Endothelial cell (in vitro differentiated cells): Measurements from ENCODE around the gene CUEDC1. TPM values are rescaled to one million over a fixed set of nuclear protein-coding genes. Genes with fewer than 3 reads are reported as not detected.

Source experiments
- DNase-seq: peaks from one replicate; pipeline ENCODE4 v3.0.0; 2021; ENCODE audit warnings: low spot score
- H3K27ac Mint-ChIP-seq: one replicate; pipeline ENCODE4 v1.8.0; 2021; ENCODE audit warnings: mixed read lengths, inconsistent platforms; ENCODE audit not compliant: unreplicated experiment
- H3K27me3 Mint-ChIP-seq: one replicate; pipeline ENCODE4 v1.8.0; 2021; ENCODE audit warnings: mild to moderate bottlenecking, moderate library complexity, mixed read lengths, inconsistent platforms; ENCODE audit not compliant: unreplicated experiment
- H3K36me3 Mint-ChIP-seq: one replicate; pipeline ENCODE4 v1.8.0; 2021; ENCODE audit warnings: mild to moderate bottlenecking, low read depth, mixed read lengths, inconsistent platforms; ENCODE audit not compliant: unreplicated experiment
- H3K4me1 Mint-ChIP-seq: one replicate; pipeline ENCODE4 v1.8.0; 2021; ENCODE audit warnings: mild to moderate bottlenecking, mixed read lengths, inconsistent platforms; ENCODE audit not compliant: unreplicated experiment
- H3K4me3 Mint-ChIP-seq: one replicate; pipeline ENCODE4 v1.8.0; 2021; ENCODE audit warnings: mild to moderate bottlenecking, mixed read lengths, inconsistent platforms; ENCODE audit not compliant: unreplicated experiment
- H3K9me3 Mint-ChIP-seq: one replicate; pipeline ENCODE4 v1.8.0; 2021; ENCODE audit warnings: mixed read lengths, inconsistent platforms; ENCODE audit not compliant: unreplicated experiment
- CTCF ChIP-seq: fragments of 200-600 bp; sonication (generic); IDR thresholded peaks from one replicate; pipeline ENCODE4 v1.5.0; 2021; ENCODE audit warnings: antibody characterized with exemption; ENCODE audit not compliant: unreplicated experiment
- total RNA-seq: library from RNA; stranded (reverse); fragmentation: NEBNext Ultra II Directional; extraction: Animal tissue kit (Norgen Biotek cat#: 25700); gene quantifications from one replicate; pipeline ENCODE4 v1.2.1, GENCODE V29; 2021; ENCODE audit not compliant: unreplicated experiment

Gene CUEDC1
- total RNA-seq, 1 donor from 2014 or later = 13.3 TPM

GRCh38 chr17:57867126-57867525 is 88.1 kb downstream of the CUEDC1 start:
- Mint-ChIP-seq H3K36me3 (peaks cover 15% of the 10 kb centered on the region), H3K27me3 (peaks cover 23% of the 10 kb centered on the region), H3K9me3 (no peaks in the 10 kb centered on the region), H3K4me3 (no peak overlapping the region), H3K27ac (no peak overlapping the region), H3K4me1 (peaks cover 33% of the 10 kb centered on the region)
- no peak for TF ChIP-seq CTCF
- DNase-seq = no peak

GRCh38 chr17:57866723-57867122 is 88.5 kb downstream of the CUEDC1 start:
- Mint-ChIP-seq H3K27ac (no peak overlapping the region), H3K4me1 (peaks cover 30% of the 10 kb centered on the region), H3K9me3 (no peaks in the 10 kb centered on the region), H3K36me3 (peaks cover 15% of the 10 kb centered on the region), H3K27me3 (peaks cover 23% of the 10 kb centered on the region), H3K4me3 (no peak overlapping the region)
- no peak for TF ChIP-seq CTCF
- DNase-seq = no peak

- no peak for TF ChIP-seq CTCF
- H3K9me3 Mint-ChIP-seq = no peaks in the 10 kb centered on the region
- peaks cover 30% of the 10 kb centered on the region for H3K4me1 Mint-ChIP-seq
- peaks cover 23% of the 10 kb centered on the region for H3K27me3 Mint-ChIP-seq
- no peak overlapping the region for H3K27ac Mint-ChIP-seq
- no peak overlapping the region for H3K4me3 Mint-ChIP-seq
- no peak for DNase-seq
- peaks cover 15% of the 10 kb centered on the region for H3K36me3 Mint-ChIP-seq
Measured at GRCh38 chr17:57866319-57866718, 88.9 kb downstream of the CUEDC1 start.

- no peaks in the 10 kb centered on the region for H3K9me3 Mint-ChIP-seq
- TF ChIP-seq CTCF = no peak
- peak overlapping the region; percentile 49 for H3K4me3 Mint-ChIP-seq
- no peak for DNase-seq
- no peak overlapping the region for H3K27ac Mint-ChIP-seq
- H3K4me1 Mint-ChIP-seq = peaks cover 31% of the 10 kb centered on the region
- peaks cover 19% of the 10 kb centered on the region for H3K27me3 Mint-ChIP-seq
- H3K36me3 Mint-ChIP-seq = peaks cover 8% of the 10 kb centered on the region
Measured at GRCh38 chr17:57864273-57864672, 90.9 kb downstream of the CUEDC1 start.

- H3K27ac Mint-ChIP-seq = no peak overlapping the region
- no peak for TF ChIP-seq CTCF
- H3K9me3 Mint-ChIP-seq = no peaks in the 10 kb centered on the region
- H3K4me3 Mint-ChIP-seq = no peak overlapping the region
- no peak for DNase-seq
- peaks cover 8% of the 10 kb centered on the region for H3K36me3 Mint-ChIP-seq
- H3K4me1 Mint-ChIP-seq = peaks cover 22% of the 10 kb centered on the region
- peaks cover 19% of the 10 kb centered on the region for H3K27me3 Mint-ChIP-seq
Measured at GRCh38 chr17:57862694-57863667, 92.2 kb downstream of the CUEDC1 start.
